HG03045 (cell line): ENCODE data around the gene OVOL3.

Experiments used
- ATAC-seq: cut with Tn5 transposase; IDR thresholded peaks from one replicate; pipeline ENCODE4 v1.9.1; 2021; ENCODE audit warnings: mild to moderate bottlenecking, moderate library complexity; ENCODE audit not compliant: unreplicated experiment

Gene OVOL3

DNA sequence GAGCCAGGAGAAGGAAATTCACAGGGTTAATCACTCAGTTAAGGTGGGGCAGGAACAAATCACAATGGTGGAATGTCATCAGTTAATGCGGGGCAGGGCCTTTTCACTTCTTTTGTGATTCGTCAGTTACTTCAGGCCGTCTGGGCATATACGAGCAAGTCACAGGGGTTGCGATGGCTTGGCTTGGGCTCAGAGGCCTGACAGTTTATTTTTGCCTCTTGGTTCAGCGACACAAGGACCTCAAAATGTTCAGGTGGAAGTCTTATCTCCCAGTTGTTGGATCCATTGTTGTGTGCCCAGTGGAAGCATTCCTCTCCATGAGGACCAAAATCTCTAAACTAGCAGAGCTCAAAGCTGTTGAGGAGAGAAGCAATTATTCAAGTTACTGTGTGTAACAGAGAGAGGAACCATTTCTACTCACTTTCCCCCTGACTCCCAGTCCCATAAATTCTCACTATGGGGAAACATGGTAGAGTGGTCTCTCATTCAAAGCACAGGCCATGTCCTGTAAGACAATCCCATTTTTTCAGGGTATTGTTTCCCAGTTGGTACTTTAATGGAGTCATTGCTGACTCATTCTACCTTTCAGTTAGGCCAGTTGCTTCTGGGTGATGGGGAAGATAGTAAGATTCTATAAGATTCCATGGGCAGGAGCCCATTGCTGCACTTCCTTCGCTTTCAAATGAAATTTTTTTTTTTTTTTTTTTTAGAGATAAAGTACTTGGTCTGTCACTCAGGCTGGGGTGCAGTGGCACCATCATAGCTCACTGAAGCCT is 50.1 kb downstream of the OVOL3 start:
- ATAC-seq = no peak
